HepG2 (cell line): ENCODE data around the gene CFAP92. TPM values are rescaled to one million over a fixed set of nuclear protein-coding genes. Genes with fewer than 3 reads are reported as not detected.

Source experiments
- CBX5 ChIP-seq: sonication (generic); formaldehyde crosslinking; IDR thresholded peaks from 2 replicates; pipeline ENCODE4 v1.4.0; 2020; ENCODE audit warnings: missing genetic modification reagents, borderline replicate concordance
- CENPT ChIP-seq: sonication (generic); formaldehyde crosslinking; IDR thresholded peaks from 2 replicates; pipeline ENCODE4 v1.8.0; 2022; ENCODE audit warnings: low read depth, mild to moderate bottlenecking, moderate library complexity, missing genetic modification reagents
- CREBL2 ChIP-seq: sonication (generic); formaldehyde crosslinking; IDR thresholded peaks from 2 replicates; pipeline ENCODE4 v1.8.1; 2023; ENCODE audit warnings: missing genetic modification reagents, mild to moderate bottlenecking, borderline replicate concordance
- CSRNP2 ChIP-seq: sonication (generic); formaldehyde crosslinking; conservative IDR thresholded peaks from 2 replicates; pipeline ENCODE4 v1.8.0; 2022; ENCODE audit warnings: low read depth, missing genetic modification reagents
- CTCF ChIP-seq: sonication (generic); formaldehyde crosslinking; IDR thresholded peaks from 2 replicates; pipeline ENCODE4 v1.5.0; 2020; ENCODE audit warnings: mild to moderate bottlenecking, missing genetic modification reagents, moderate library complexity
- HMGA1 ChIP-seq: sonication (generic); formaldehyde crosslinking; conservative IDR thresholded peaks from 2 replicates; pipeline ENCODE4 v1.4.0; 2020; ENCODE audit warnings: missing genetic modification reagents
- JUNB ChIP-seq: sonication (generic); formaldehyde crosslinking; IDR thresholded peaks from 2 replicates; pipeline ENCODE4 v1.8.0; 2022; ENCODE audit warnings: missing genetic modification reagents, mild to moderate bottlenecking, borderline replicate concordance
- NCOA2 ChIP-seq: sonication (generic); formaldehyde crosslinking; IDR thresholded peaks from 2 replicates; pipeline ENCODE4 v1.8.0; 2022; ENCODE audit warnings: inconsistent platforms
- NKX3-1 ChIP-seq: sonication (generic); formaldehyde crosslinking; IDR thresholded peaks from 2 replicates; pipeline ENCODE4 v1.5.0; 2020; ENCODE audit warnings: missing genetic modification reagents
- PHF20 ChIP-seq: sonication (generic); formaldehyde crosslinking; IDR thresholded peaks from 2 replicates; pipeline ENCODE4 v1.5.0; 2020; ENCODE audit warnings: mild to moderate bottlenecking, missing genetic modification reagents
- REST ChIP-seq, 2 experiments: IDR thresholded peaks; 2 replicates each; pipeline ENCODE4 v1.6.1; 2011 to 2012; ENCODE audit warnings: low read length in 2 of 2, borderline replicate concordance in 1 of 2, low read depth in 1 of 2, mild to moderate bottlenecking in 1 of 2, moderate library complexity in 1 of 2
- REXO4 ChIP-seq: sonication (generic); formaldehyde crosslinking; IDR thresholded peaks from 2 replicates; pipeline ENCODE4 v1.8.0; 2022; ENCODE audit warnings: missing genetic modification reagents, mild to moderate bottlenecking, borderline replicate concordance
- TEAD2 ChIP-seq: sonication (generic); formaldehyde crosslinking; IDR thresholded peaks from 2 replicates; pipeline ENCODE4 v1.9.0; 2021; ENCODE audit warnings: missing genetic modification reagents
- ZBTB43 ChIP-seq: sonication (generic); formaldehyde crosslinking; conservative IDR thresholded peaks from 2 replicates; pipeline ENCODE4 v1.4.0; 2020; ENCODE audit warnings: missing genetic modification reagents
- ZFP62 ChIP-seq: sonication (generic); formaldehyde crosslinking; IDR thresholded peaks from 2 replicates; pipeline ENCODE4 v1.4.0; 2020; ENCODE audit warnings: missing genetic modification reagents
- ZNF3 ChIP-seq: IDR thresholded peaks from 2 replicates; pipeline ENCODE4 v1.7.0; 2017; ENCODE audit warnings: inconsistent platforms
- ZNF44 ChIP-seq: sonication (generic); formaldehyde crosslinking; IDR thresholded peaks from 2 replicates; pipeline ENCODE4 v1.5.1; 2020; ENCODE audit warnings: mild to moderate bottlenecking, missing genetic modification reagents
- ZNF597 ChIP-seq: sonication (generic); formaldehyde crosslinking; IDR thresholded peaks from 2 replicates; pipeline ENCODE4 v1.5.0; 2020; ENCODE audit warnings: missing genetic modification reagents
- ZNF629 ChIP-seq: sonication (generic); formaldehyde crosslinking; conservative IDR thresholded peaks from 2 replicates; pipeline ENCODE4 v1.5.0; 2020; ENCODE audit warnings: missing genetic modification reagents
- ZNF782 ChIP-seq: sonication (generic); formaldehyde crosslinking; IDR thresholded peaks from 2 replicates; pipeline ENCODE4 v1.4.0; 2020; ENCODE audit warnings: missing genetic modification reagents, mild to moderate bottlenecking, borderline replicate concordance
- polyA plus RNA-seq, 8 experiments: library from polyadenylated mRNA; depleted of rRNA in 3 of 8; stranded (reverse) in 7 of 8; unstranded in 1 of 8; fragments of >200 nt; fragmentation: Illumina TruSeq in 4 of 8; extraction: Trizol in 4 of 8; gene quantifications; 2 replicates each; pipeline versions ENCODE4 v1.2.1 to v1.2.3, GENCODE V29; 2011 to 2016; ENCODE audit warnings: low read depth in 4 of 8, missing spikeins in 1 of 8, mixed read lengths in 1 of 8; ENCODE audit not compliant: insufficient read depth in 1 of 8
- total RNA-seq, 5 experiments: library from RNA; depleted of rRNA; stranded (reverse); fragments of >200 nt; fragmentation: Illumina TruSeq; extraction: Trizol; gene quantifications; 2 replicates each; pipeline ENCODE4 v1.2.3, GENCODE V29; 2016; ENCODE audit warnings: low read depth in 1 of 5

The CFAP92 gene
- total and polyA plus RNA-seq, 2 of the 13 experiments (the other 11 are each of a cell fraction or from before 2014, with no cell fraction given) = 0.18 to 0.46 TPM

GRCh38 chr3:129005526-129006303 is 11.8 kb upstream of the CFAP92 start (continued):
- TF ChIP-seq REST (IDR thresholded peaks at IDR 0.05; ENCODE audit: borderline replicate concordance in 1 of 2, low read depth in 1 of 2, low read length in 2 of 2) (no peak), ZNF597 (CRISPR knock-in tag) (no peak), ZFP62 (CRISPR knock-in tag) (no peak), ZNF3 (CRISPR knock-in tag) (no peak), JUNB (no peak), CBX5 (CRISPR knock-in tag) (no peak), CTCF (CRISPR knock-in tag) (no peak), CREBL2 (no peak), ZBTB43 (CRISPR knock-in tag) (no peak), ZNF782 (CRISPR knock-in tag) (no peak), NKX3-1 (CRISPR knock-in tag) (no peak), CENPT (CRISPR knock-in tag) (no peak), ZNF44 (no peak), REXO4 (CRISPR knock-in tag) (no peak), HMGA1 (CRISPR knock-in tag) (no peak), TEAD2 (CRISPR knock-in tag) (no peak), CSRNP2 (CRISPR knock-in tag) (no peak), PHF20 (CRISPR knock-in tag) (no peak), NCOA2 (CRISPR knock-in tag) (peak; percentile 31; the same call in 1 of the 2 replicates), ZNF629 (peak; percentile 73)
